GM06990 (cell line): ENCODE results near the gene TMEM190.

ENCODE experiments used
- DNase-seq: peaks from one replicate; pipeline ENCODE4 v3.0.0-alpha.2; 2011; ENCODE audit not compliant: insufficient read length; ENCODE audit errors: extremely low read depth
- H3K27me3 ChIP-seq: replicated peaks from 2 replicates; pipeline ENCODE4 v1.6.0; 2011; ENCODE audit warnings: low read length; ENCODE audit not compliant: control insufficient read depth, insufficient read depth
- H3K36me3 ChIP-seq: 2 replicates; pipeline ENCODE4 v1.5.1; 2011; ENCODE audit warnings: low read length; ENCODE audit not compliant: control insufficient read depth, insufficient read depth
- H3K4me3 ChIP-seq: replicated peaks from 2 replicates; pipeline ENCODE4 v1.5.1; 2011; ENCODE audit warnings: low read depth, mild to moderate bottlenecking, control low read depth, low read length
- TF ChIP-seq, protein P1 (sequence below): IDR thresholded peaks from 2 replicates; pipeline ENCODE4 v1.5.1; 2011; ENCODE audit warnings: low read length, control low read depth, mild to moderate bottlenecking, inconsistent platforms; ENCODE audit not compliant: insufficient read depth, poor library complexity, severe bottlenecking

Gene TMEM190

DNA sequence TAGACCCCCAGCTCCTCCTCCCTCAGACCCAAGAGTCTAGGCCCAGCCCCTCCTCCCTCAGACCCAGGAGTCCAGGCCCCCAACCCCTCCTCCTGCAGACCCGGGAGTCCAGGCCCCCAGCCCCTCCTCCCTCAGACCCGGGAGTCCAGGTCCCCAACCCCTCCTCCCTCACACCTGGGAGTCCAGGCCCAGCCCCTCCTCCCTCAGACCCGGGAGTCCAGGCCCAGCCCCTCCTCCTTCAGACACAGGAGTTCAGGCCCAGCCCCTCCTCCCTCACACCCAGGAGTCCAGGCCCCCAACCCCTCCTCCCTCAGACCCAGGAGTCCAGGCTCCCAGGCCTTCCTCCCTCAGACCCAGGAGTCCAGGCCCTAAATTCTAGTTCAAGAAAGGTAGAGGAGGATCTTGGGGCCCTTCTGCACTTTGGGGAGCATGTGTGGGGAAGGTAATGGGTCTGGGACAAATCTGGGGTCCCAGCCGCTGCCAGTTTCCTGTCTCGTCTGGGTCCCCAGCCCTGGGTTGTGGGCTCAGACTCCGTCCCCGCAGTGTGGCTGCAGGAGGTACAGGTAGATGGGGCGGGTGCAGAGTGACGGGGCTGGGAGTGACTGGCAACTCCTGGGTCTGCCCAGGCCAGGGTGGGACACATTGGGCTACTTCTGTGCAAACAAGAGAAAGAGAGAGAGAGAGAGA is 3.2 kb upstream of the TMEM190 start:
- TF ChIP-seq, protein P1, sequence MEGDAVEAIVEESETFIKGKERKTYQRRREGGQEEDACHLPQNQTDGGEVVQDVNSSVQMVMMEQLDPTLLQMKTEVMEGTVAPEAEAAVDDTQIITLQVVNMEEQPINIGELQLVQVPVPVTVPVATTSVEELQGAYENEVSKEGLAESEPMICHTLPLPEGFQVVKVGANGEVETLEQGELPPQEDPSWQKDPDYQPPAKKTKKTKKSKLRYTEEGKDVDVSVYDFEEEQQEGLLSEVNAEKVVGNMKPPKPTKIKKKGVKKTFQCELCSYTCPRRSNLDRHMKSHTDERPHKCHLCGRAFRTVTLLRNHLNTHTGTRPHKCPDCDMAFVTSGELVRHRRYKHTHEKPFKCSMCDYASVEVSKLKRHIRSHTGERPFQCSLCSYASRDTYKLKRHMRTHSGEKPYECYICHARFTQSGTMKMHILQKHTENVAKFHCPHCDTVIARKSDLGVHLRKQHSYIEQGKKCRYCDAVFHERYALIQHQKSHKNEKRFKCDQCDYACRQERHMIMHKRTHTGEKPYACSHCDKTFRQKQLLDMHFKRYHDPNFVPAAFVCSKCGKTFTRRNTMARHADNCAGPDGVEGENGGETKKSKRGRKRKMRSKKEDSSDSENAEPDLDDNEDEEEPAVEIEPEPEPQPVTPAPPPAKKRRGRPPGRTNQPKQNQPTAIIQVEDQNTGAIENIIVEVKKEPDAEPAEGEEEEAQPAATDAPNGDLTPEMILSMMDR = no peak
- Histone ChIP-seq H3K36me3 (no peaks in the 10 kb centered on the region), H3K27me3 (no peaks in the 10 kb centered on the region; the same call in none of the 2 replicates), H3K4me3 (no peak overlapping the region)
- DNase-seq = no peak

DNA sequence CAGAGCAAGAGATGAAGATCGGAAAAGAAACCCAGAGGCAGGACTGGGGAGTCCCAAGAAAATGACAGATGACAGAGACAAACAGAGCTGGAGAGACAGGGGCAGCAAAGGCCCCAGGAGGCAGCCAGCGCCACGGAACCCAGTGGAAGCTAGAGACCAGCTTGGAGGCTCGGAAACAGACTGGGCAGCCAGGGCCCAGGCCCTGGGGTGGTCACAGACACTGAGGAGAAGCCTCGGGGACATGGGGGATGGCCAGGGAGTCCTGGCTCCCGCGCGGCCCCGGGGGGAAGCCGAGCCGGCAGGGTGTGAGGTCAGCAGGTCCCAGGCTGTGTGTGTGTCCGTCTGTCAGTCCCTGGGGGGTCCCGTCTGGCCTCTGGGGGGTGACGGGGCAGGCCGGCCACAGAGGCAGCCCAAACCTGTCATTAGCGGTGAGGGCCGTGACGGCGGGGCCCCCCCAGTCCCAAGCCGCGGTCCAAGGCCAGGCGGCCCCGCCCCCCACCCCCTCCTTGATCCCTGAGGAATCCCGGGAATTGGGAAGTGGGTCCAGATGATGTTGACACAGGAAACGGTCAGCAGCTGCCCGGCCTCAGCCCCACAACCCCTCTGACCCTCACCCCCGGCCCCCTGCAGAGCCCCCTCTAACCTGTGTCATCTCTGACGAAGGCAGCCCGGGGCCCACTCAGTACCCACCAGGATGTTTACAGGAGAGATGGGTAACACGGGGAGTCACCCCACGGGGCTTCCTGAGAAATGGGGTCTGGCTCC is 2.5 kb upstream of the TMEM190 start:
- Histone ChIP-seq H3K4me3 (no peak overlapping the region), H3K27me3 (no peaks in the 10 kb centered on the region; the same call in none of the 2 replicates), H3K36me3 (no peaks in the 10 kb centered on the region)
- TF ChIP-seq, protein P1 = no peak
- no peak for DNase-seq

- DNase-seq = no peak
- H3K36me3 ChIP-seq = no peaks in the 10 kb centered on the region
- TF ChIP-seq, protein P1 = no peak
- H3K27me3 ChIP-seq = no peaks in the 10 kb centered on the region
- no peak overlapping the region for H3K4me3 ChIP-seq
Observed at GRCh38 chr19:55377356-55378131, 918 bp downstream of the TMEM190 start.

GRCh38 chr19:55379174-55379573 is 2.5 kb downstream of the TMEM190 start:
- TF ChIP-seq, protein P1 = no peak
- H3K27me3 ChIP-seq = no peaks in the 10 kb centered on the region
- H3K36me3 ChIP-seq = no peaks in the 10 kb centered on the region
- H3K4me3 ChIP-seq = no peak overlapping the region
- no peak for DNase-seq

DNA sequence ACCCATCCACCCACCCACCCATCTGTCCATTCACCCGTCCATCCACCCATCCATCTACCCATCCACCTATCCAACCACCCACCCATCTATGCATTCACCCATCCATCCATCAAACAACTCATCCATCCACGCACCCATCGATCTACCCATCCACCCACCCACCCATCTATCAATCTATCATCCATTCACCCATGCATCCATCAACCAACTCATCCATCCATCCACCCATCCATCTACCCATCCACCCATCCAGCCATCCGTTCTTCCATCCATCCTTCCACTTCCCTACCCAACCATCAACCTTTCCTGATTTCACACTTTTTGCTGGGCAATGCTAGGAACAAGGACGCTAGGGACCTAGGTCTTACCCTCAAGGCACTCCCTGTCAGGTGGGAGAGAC is 5.4 kb downstream of the TMEM190 start:
- H3K36me3 ChIP-seq = peaks cover 3% of the 10 kb centered on the region
- no peak for DNase-seq
- H3K27me3 ChIP-seq = no peaks in the 10 kb centered on the region
- H3K4me3 ChIP-seq = no peak overlapping the region
- TF ChIP-seq, protein P1 = no peak
